EL (cell line): Measurements from ENCODE around the gene PTGIR.

ENCODE experiments used
- DNase-seq: peaks from one replicate; pipeline ENCODE4 v3.0.0-alpha.2; 2016

PTGIR gene, protein sequence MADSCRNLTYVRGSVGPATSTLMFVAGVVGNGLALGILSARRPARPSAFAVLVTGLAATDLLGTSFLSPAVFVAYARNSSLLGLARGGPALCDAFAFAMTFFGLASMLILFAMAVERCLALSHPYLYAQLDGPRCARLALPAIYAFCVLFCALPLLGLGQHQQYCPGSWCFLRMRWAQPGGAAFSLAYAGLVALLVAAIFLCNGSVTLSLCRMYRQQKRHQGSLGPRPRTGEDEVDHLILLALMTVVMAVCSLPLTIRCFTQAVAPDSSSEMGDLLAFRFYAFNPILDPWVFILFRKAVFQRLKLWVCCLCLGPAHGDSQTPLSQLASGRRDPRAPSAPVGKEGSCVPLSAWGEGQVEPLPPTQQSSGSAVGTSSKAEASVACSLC

DNA sequence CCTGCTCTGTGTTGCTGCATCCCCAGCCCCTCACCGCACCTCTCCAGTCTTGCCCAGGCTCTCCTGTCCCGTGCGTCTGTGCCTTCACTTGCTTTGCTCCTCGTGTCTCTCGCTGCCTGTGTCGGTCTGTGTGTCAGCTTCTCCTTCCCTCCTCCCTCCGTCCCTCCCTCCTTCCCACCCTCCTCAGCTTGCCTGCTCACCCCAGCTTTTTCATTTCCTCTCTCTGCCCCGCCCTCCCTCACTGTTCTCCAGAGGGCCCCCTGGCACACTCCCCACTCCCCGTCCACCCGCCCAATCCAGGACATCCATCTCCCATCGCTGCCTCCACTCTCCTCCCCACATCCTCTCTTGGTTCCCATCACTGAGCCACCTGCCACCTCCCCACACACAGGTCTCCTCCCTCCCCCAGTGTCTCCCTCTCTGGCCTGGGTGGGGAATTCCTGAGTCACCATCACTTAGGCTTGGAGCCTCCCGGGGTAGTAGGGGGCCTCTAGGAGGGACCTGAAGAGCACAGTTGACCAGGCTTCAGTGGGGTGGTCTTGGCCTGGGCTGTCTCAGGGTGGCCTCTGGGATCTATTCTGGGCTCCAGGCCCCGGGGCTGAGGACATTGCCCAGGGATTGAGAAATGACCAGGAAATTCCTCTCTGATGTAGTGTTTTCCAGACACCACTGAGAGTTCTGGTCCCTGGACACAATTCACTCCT lies at the start of gene PTGIR:
TSS of gene PTGIR (minus strand) at position 132 of the 704 bp plus-strand sequence. CDS start 864 bp downstream, outside the sequence.
- peak; percentile 88 for DNase-seq

DNA sequence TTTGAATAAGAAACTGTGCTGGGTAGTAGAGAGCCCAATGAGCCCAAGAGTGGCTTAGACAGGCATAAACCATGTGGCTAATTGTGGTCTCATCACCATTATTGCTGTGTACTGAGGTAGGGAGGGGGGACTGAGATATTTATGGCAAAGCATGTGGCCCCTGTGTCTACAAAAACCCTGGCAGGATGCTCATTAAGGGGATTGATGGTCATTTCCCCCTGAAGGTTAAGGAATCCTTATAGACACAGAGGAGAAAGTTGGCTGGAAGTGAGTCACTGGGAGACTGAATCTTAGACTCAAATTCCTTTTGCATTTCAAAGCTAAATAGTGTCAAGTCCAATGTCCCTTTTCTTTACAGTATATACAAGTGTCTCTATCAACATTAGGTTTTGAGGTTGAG lies 45.9 kb upstream of the PTGIR start:
- DNase-seq, result peak; percentile 64

DNA sequence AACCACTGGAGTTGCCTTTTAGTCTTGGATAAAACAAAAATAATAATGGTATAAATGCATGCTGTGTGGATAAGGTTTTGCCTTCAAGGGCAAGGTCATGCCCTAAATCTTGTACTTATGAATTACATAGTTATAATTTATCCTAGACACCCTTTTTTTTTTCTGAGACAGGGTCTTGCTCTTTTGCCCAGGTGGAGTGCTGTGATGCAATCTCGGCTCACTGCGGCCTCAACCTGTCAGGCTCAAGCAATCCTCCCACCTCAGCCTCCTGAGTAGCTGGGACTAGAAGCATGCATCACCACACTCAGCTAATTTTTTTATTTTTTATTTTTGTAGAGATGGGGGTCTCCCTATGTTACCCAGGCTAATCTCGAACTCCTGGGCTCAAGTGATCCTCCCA lies 43.8 kb upstream of the PTGIR start:
- DNase-seq, result no peak

DNA sequence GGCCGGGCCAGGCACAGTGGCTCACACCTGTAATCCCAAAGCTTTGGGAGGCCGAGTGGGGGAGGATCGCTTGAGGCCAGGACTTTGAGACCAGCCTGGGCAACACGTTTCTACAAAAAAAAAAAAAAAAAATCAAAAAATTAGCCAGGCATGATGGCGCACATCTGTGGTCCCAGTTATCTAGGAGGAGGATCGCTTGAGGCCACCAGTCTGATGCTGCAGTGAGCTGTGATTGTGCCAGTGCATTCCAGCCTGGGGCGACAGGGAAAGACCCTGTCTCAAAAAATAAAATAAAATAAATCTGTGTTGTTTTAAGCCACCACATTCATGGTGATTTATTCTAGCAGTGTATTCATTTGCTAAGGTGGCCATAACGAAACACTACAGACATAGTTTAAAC lies 40.2 kb upstream of the PTGIR start:
- no peak for DNase-seq

DNA sequence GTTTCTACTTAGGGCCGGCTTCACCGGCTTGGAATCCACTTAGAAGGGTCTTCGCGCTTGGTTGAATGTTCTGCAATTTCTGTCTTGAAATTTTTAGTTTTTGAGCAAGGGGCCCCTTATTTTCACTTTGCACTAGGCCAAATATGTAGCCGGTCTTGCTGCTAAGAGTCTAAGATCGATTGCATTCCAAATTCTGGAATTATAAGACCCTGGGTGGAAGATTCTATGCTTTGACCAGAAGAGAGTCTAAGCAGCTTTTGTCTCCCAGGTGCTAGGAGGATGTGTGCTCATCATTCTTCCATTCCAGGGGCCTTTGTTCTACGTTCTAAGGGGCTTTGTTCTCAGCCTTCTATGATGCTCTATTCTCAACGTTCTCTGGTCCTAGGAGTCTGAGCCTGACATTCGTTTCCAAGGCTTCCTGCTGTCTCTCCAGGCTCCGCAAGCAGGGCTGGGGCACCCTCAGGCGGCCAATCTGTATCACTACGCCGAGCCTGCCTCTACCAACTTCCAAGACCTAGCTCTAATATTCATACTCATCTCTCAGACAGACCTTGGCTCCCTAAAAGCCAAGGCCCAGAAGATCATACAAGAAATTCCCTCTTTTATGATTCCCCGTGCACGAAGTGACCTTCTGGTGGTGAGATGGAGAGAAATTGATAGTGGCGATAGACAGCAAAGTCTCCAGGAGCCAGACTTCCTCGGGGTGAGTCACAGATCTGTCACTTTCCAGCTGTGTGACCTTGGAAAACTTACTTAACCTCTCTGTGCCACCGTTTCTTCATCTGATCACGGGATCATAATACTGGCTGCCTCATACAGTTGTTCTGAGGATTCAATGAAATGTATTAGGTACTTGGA lies 37.1 kb upstream of the PTGIR start:
- peak; percentile 87 for DNase-seq

DNA sequence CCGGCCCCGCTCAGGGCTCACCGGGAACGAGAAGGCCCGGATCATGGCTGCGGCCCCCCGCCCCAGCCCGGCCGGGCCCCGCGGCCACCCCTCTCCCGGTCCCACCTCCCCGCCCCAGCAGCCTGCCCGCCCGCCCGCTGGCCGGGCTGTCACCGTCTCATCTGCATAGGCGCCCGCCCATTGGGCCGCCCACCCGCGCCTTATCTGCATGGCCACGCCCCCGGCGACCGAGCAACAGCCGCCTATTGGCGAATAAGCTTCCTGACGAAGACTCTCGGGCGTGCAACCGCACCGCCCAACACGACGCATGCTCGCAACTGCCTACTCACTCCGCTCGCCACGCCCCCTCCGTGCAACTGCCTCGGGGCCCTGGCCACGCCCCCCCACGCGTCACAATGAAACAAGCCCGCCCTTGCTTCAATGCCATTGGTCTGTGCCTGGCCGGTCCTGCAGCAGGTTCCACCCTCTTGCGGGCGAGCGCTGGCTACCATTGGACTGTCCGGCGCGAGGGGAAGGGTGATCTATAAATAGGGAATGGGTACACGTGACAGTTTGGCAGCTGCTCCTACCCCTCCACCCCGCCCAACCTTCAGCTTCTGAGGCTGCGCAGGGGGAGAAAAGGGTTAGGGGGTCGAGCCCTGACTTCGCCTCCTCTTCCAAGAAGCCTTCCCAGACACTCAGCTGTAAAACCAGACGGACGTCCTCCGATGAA lies 36.3 kb upstream of the PTGIR start, which contains the start of gene DACT3:
TSS of gene DACT3 (minus strand) at position 163 of the 712 bp plus-strand sequence. CDS start at position 45, 118 bp downstream.
- peak; percentile 100 for DNase-seq

DNA sequence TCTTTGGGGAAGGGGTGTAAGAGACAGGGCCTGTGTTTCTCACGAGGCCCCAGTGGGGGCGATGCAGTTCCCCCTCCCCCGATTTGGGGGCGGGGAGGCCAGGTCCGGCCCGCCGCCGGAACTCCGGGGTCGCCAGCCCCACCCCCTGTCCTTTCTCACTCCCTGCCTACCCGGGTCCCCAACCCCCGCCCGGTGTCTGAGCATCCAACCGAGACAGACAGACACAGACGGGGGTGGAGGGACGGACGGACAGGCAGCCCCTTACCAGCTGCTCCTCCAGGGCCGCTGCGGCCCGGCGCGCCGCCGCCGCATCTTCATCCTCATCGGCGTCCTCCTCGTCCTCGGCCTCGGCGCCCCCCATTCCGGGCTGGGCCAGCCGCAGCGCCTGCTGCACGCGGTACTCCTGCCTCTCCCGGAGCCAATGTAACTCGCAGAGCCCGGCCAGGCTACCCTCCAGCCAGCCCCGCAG lies 35.7 kb upstream of the PTGIR start:
- no peak for DNase-seq

DNA sequence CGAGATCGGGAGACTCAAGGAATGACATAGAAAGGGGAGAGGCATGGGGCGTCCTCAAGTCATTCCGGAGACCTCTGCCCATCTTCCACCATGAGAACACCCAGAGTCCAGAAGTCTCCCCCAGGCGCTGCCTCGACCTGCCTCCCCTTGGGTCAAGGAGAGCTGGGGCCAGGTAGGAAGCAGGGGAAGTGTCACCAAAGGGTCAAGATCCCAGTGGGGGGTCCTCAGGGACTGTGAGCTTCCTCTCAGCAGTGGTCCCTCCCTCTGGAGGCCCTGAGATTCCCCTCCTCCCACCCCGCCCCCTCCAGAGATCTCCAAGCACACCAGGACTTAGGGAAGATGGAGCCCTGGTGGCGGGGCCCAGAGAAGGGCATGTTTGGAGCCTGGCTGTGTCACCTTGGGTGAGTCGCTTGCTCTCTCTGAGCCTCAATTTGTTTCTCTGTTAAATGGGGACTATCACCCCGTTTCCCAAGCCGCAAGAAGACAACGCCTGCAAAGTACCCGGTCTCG lies 35.2 kb upstream of the PTGIR start:
- DNase-seq, result no peak

DNA sequence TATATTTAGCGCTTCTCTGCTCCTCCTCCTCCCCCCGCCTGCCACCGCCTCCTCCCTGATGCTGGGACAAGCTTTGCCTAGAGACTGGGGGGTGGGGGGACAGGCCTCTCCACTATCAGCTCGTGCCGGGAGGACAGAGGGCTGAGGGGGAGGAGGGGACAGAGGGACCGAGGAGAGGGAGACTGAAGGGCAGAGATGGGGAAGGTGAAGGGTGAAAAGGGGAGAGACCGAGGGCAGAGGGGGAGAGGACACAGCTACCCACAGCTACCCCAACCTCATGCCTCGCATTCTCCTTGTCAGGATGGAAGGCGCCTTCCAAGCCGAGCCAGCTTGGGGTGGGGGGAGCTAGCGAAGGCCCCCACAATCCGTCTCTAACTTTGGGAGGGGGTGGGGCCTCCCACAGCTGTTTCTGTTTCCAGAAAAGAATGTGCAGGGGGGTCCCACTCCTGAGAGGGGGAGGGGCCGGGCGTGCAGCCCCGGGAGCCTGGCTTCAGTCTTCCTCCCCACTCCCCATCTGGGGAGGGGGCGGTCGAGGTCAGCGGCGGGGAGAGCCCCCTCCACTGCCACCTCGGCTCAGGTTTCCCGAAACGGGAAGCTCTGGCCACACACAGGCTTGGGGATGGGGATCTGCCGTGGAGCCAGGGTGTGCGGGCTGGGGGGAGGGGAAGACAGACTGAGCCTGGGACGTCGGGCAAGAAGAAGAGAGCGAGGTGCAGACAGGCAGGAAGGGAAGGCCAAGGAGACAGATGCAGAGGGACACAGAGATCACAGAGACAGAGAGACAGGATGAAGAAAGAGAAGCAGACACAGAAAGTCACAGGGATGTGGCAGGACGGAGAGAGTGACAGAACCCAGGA lies 34.5 kb upstream of the PTGIR start:
- DNase-seq, result peak; percentile 37

DNA sequence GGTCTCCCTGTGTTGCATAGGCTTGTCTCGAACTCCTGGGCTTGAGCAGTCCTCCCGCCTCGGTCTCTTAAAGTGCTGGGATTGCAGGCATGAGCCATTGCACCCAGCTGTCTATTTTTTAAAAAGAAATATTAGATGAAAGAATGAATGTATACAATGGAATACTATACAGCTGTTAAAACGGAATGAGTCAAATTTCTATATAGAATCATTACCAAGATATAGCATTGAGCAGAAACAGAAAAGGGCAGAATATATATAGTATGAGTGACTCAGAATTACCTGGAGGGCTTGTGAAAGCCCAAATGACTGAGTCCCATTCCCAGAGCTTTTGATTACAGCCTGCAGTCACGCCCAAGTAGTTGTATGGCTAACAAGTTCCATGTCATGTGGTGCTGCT lies 31.7 kb upstream of the PTGIR start:
- no peak for DNase-seq

DNA sequence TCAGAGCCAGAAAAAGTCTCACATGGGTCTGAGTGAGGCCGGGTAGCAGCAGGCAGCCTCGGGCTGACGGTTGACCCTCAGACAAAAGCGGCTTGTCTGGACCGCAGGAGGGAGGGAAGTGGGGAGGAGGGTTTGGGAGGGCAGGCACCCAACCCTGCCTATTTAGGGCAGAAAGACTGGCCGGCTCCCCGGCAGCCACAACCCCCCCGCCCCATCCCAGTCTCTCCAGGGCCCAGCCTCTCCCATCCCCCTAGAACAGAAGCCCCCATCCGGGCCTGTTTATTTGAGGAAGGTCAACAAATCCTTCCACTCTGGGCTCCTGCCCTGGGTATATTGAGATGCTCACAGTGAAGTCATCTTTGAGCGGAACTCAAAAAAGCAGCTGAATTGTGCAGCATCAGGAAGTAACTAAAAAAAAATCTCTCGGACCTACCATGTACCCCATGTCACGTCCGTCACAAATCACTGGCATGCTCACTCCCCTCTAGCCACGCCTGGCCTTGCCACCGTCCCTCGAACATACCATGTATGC lies 29.8 kb upstream of the PTGIR start:
- no peak for DNase-seq

DNA sequence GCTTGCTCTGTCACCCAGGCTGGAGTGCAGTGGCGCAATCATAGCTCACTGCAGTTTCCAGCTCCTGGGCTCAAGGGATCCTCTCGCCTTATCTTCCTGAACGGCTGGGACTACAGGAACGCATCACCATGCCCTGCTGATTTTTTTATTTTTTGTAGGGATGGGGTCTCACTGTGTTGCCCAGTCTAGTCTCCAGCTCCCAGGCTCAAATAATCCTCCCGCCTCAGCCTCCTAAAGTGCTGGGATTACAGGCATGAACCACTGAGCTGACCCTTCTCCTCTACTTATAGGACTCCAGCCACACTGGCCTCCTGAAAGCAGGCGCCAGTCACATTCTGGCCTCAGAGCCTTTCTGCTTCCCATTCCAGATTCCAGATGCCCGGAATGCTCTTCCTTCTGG lies 25.6 kb upstream of the PTGIR start:
- no peak for DNase-seq

DNA sequence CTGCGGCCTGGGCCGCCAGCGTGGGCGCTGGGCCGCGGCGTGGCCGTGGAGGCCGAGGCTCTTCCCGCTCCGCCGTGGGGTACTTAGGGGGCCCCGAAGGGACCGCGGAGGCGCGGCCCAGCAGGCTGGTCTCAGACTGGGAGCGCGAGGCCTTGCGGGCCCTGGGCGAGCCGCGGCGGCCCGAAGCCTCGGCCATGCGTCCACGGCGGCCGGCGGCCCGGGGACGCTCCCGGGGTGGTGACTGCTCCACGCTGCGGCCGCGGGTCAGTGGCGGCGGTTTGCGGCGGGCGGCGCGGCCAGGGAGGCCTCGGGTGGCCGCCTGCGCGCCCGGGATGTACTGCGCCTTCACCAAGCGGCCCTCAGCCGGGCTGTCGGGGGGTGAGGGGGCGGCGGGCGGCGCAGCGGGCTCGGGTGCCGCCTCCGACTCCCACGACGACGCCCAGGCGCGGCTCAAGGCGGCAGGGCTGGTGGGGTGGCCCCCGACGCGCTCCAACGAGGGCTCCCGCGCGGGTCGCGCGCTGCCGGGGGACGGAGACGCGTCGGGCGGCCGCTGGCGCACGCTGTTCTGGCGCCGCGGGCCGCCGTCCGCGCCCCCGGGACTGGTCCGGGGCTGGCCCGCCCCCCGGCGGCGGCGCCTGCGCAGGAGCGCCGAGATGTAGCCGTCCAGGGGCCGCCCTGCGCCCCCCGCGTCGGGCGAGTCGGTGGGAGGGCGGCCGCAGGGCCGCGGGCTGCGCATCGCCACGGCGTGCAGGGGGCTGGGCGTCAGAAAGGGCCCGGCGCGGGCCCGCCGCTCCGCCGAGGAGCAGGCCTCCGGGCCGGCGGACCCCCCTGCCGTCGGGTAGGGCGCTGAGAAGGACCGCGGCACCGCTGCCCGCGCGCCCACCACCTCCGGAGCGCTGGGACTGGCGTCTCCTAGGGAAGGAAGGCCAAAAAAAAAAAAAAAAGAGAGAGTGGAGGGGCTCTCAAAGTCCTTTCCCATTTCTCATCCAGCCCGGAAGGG lies 24.4 kb upstream of the PTGIR start:
- DNase-seq, result no peak

DNA sequence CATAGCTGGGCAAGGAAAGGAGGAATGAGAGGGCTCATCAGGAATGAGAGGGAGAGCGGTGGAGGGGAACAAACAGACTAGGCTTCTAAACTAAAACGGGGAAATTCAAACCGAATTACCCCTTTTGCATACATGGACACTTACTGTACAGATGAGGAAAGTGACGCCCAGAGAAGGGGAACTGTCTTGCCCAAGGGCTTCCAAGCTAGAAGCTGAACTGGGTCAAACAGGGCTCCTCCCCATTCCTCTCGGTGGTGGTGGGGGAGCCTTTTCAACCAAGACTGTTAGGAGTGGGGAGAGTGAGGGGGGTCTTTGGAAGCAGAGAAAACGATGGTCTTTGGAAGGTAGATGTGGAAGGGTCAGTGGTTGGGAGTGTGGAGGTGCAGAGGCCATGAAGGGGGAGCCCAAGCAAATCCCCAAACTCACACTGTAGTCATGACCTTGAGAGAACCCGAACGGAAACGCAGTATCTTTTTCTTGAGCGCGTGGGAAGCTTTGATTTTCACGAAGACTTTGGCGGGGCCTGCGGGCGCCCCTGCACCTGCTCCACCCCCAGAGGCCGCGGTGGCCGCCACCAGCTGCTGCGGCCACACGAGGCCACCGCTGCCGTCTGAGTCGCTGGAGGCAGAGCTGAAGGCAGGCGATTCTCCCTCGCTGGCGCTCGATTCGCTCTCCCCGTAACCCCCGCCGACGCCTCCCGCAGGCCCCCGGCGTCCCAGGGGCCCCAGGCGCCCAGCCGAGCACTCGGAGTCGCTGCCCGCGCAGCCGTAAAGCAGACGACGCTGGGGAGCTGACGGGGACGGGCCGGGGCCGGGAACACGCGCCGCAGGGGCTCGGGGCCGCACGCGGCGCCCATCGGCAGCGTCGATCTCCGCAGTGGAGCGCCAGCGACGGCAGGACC lies 23.4 kb upstream of the PTGIR start:
- no peak for DNase-seq

DNA sequence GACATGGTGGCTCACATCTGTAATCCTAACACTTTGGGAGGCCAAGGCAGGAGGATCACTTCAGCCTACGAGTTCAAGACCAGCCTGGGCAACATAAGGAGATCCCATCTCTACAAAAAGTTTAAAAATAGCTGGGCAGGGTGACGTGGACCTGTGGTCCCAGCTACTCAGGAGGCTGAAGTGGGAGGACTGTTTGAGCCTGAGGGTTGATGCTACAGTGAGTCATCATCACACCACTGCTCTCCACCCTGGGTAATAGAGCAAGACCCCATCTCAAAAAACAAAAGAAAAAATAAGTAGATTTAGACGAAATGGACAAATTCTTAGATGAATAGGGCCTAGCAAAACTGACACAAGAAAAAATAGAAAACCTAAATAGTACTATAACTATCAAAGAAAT lies 21.5 kb upstream of the PTGIR start:
- no peak for DNase-seq

DNA sequence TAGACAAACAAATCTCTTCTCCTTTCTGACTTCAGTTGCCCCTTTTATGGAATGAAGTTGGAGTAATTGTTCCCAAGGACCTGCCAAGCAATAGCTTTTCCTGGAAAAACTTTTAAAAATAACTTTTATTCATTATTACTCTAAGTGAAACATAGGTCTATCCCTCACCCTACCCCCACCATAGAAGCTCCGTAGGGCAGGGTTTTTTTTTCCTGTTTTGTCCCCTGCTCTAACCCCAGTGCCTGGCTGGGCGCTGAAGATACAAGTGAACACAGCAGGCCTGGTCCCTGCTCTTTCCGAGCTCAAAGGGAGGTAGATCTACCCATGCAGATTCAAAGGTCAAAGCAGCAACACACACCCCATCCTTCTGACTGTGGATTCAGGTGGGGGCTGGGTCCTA lies 19.8 kb upstream of the PTGIR start:
- DNase-seq, result no peak

DNA sequence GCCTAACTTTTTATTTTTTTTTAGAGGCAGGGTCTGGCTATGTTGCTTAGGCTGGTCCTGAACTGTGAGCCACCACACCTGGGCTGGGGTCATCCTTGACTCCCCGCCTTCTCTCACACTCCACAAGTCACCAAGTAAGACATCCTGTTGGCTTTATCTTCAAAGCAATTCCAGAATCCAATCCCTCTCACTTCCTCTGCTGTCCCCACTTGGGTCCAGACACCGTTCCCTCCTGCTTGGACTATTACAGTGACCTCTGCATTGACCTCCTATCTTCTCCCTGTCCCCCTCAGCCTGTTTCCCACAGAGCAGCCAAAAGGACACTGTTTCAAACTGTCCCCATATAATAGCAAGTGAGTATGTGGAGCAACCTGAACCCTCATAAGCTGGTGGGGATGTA lies 15.8 kb upstream of the PTGIR start:
- DNase-seq, result no peak

DNA sequence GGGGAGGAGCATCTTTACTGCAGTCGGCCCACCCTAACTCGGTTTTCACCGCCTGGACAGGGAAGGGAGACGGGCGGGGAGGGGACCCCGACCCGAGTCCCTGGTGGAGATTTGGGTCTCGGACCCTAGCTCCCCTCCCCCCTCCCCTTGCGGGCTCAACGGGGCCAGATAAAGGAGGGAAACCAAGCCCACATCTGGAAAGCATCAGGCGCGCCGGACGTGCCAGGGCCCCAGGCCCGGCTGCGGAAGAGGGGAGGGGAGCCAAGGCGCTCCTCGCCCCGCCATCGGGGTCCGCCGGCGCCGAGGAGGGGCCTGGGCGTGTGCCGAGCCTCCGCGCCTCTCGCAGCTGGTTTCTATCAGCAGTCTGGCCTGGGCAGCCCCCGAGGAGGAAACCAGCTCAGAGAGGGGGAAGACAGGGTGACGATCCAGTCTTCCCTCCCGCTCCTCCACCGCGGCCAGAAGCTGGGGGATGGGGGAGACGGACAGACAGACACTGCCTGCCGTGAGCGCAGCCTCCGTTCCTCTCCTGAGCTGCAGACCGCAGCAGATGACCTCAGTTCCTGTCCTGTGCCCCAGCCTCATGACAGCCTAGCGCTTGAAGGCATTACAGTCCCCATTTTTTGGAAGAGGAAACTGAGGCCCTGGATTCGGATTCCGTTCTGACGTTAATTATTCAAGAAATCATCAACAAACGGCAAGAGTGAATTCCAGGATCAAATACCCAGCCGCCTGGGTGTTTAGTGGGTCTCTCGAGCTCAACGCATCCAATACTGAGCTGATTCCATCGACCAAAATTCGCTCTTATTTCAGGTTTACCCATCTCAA lies 14.7 kb upstream of the PTGIR start:
- DNase-seq, result peak; percentile 72
